Muscle layer of colon (tissue), 2 donors: Measurements from ENCODE around the gene CD40.

Experiments used
- H3K27ac ChIP-seq: one replicate; pipeline ENCODE4 v1.7.0; 2013; ENCODE audit warnings: low read depth, mild to moderate bottlenecking, low read length, moderate library complexity
- H3K27me3 ChIP-seq, 2 donors: one replicate each; pipeline ENCODE4 v1.7.0; 2013; ENCODE audit warnings: low read length in 2 of 2, mild to moderate bottlenecking in 2 of 2; ENCODE audit not compliant: insufficient read depth in 2 of 2, control insufficient read depth in 1 of 2
- H3K36me3 ChIP-seq: one replicate; pipeline ENCODE4 v1.7.0; 2013; ENCODE audit warnings: mild to moderate bottlenecking, low read length; ENCODE audit not compliant: insufficient read depth
- H3K4me1 ChIP-seq: one replicate; pipeline ENCODE4 v1.7.0; 2013; ENCODE audit warnings: mild to moderate bottlenecking, low read length; ENCODE audit not compliant: insufficient read depth
- H3K4me3 ChIP-seq, 2 donors: one replicate each; pipeline ENCODE4 v1.7.0; 2013; ENCODE audit warnings: low read length in 2 of 2, low read depth in 1 of 2, mild to moderate bottlenecking in 1 of 2, moderate library complexity in 1 of 2
- H3K9ac ChIP-seq: one replicate; pipeline ENCODE4 v1.7.0; 2013; ENCODE audit warnings: low read length
- H3K9me3 ChIP-seq: one replicate; pipeline ENCODE4 v1.7.0; 2013; ENCODE audit warnings: mild to moderate bottlenecking, low read length
- donor health status: abdominal sarcoma.
- donor health status: Adenocarcinoma of cecum.

The CD40 gene

GRCh38 chr20:46117704-46118467 lies at the start of gene CD40:
TSS of gene CD40 (plus strand) at chr20:46118314. CDS start at chr20:46118344, 30 bp downstream.
- H3K9me3 ChIP-seq, result no peaks in the 10 kb centered on the region
- peak within 1 kb of the TSS; percentile 72 for H3K27ac ChIP-seq
- H3K36me3 ChIP-seq, result no peaks in the 10 kb centered on the region
- peak within 1 kb of the TSS; percentile 52 to 78 for H3K4me3 ChIP-seq
- no peaks in the 10 kb centered on the region for H3K27me3 ChIP-seq
- peak within 1 kb of the TSS; percentile 53 for H3K9ac ChIP-seq
- peaks cover 20% of the 10 kb centered on the region for H3K4me1 ChIP-seq

GRCh38 chr20:46070215-46070900 lies 47.8 kb upstream of the CD40 start:
- Histone ChIP-seq H3K36me3 (peaks cover 64% of the 10 kb centered on the region), H3K4me1 (no peaks in the 10 kb centered on the region), H3K27me3 (no peaks in the 10 kb centered on the region), H3K9ac (no peak overlapping the region), H3K9me3 (no peaks in the 10 kb centered on the region), H3K27ac (no peak overlapping the region), H3K4me3 (no peak overlapping the region)

- H3K4me3 ChIP-seq, result no peak overlapping the region
- H3K27ac ChIP-seq, result no peak overlapping the region
- H3K9ac ChIP-seq, result no peak overlapping the region
- no peaks in the 10 kb centered on the region for H3K9me3 ChIP-seq
- peaks cover 57% of the 10 kb centered on the region for H3K36me3 ChIP-seq
- no peaks in the 10 kb centered on the region for H3K4me1 ChIP-seq
- H3K27me3 ChIP-seq, result no peaks in the 10 kb centered on the region
Measured at GRCh38 chr20:46071573-46071972, 46.5 kb upstream of the CD40 start.

- Histone ChIP-seq H3K4me1 (no peaks in the 10 kb centered on the region), H3K27ac (no peak overlapping the region), H3K4me3 (no peak overlapping the region), H3K36me3 (peaks cover 55% of the 10 kb centered on the region), H3K9me3 (no peaks in the 10 kb centered on the region), H3K9ac (no peak overlapping the region), H3K27me3 (no peaks in the 10 kb centered on the region)
Measured at GRCh38 chr20:46073024-46073423, 45.1 kb upstream of the CD40 start.

- Histone ChIP-seq H3K9me3 (no peaks in the 10 kb centered on the region), H3K36me3 (peaks cover 55% of the 10 kb centered on the region), H3K4me1 (no peaks in the 10 kb centered on the region), H3K27me3 (no peaks in the 10 kb centered on the region), H3K9ac (no peak overlapping the region), H3K4me3 (no peak overlapping the region), H3K27ac (no peak overlapping the region)
Measured at GRCh38 chr20:46073443-46073842, 44.7 kb upstream of the CD40 start.

- H3K27ac ChIP-seq, result no peak overlapping the region
- H3K27me3 ChIP-seq, result no peaks in the 10 kb centered on the region
- no peaks in the 10 kb centered on the region for H3K4me1 ChIP-seq
- H3K4me3 ChIP-seq, result no peak overlapping the region
- H3K36me3 ChIP-seq, result peaks cover 59% of the 10 kb centered on the region
- no peaks in the 10 kb centered on the region for H3K9me3 ChIP-seq
- H3K9ac ChIP-seq, result no peak overlapping the region
Measured at GRCh38 chr20:46074006-46074405, 44.1 kb upstream of the CD40 start.

- H3K4me3 ChIP-seq, result no peak overlapping the region
- peaks cover 6% of the 10 kb centered on the region for H3K4me1 ChIP-seq
- no peak overlapping the region for H3K9ac ChIP-seq
- H3K27ac ChIP-seq, result no peak overlapping the region
- H3K9me3 ChIP-seq, result no peaks in the 10 kb centered on the region
- H3K36me3 ChIP-seq, result peaks cover 46% of the 10 kb centered on the region
- no peaks in the 10 kb centered on the region for H3K27me3 ChIP-seq
Measured at GRCh38 chr20:46076806-46077205, 41.3 kb upstream of the CD40 start.

GRCh38 chr20:46077642-46078305 lies 40.3 kb upstream of the CD40 start:
- Histone ChIP-seq H3K27ac (no peak overlapping the region), H3K4me3 (no peak overlapping the region), H3K36me3 (peaks cover 46% of the 10 kb centered on the region), H3K9me3 (no peaks in the 10 kb centered on the region), H3K9ac (no peak overlapping the region), H3K4me1 (peaks cover 12% of the 10 kb centered on the region), H3K27me3 (no peaks in the 10 kb centered on the region)

GRCh38 chr20:46078954-46079353 lies 39.2 kb upstream of the CD40 start:
- Histone ChIP-seq H3K9me3 (no peaks in the 10 kb centered on the region), H3K4me3 (no peak overlapping the region), H3K9ac (no peak overlapping the region), H3K4me1 (peaks cover 21% of the 10 kb centered on the region), H3K27ac (no peak overlapping the region), H3K27me3 (no peaks in the 10 kb centered on the region), H3K36me3 (peaks cover 41% of the 10 kb centered on the region)

GRCh38 chr20:46081074-46081473 lies 37.0 kb upstream of the CD40 start:
- Histone ChIP-seq H3K27ac (no peak overlapping the region), H3K9me3 (no peaks in the 10 kb centered on the region), H3K4me1 (peaks cover 43% of the 10 kb centered on the region)

GRCh38 chr20:46083101-46083500 lies 35.0 kb upstream of the CD40 start:
- H3K9me3 ChIP-seq, result no peaks in the 10 kb centered on the region
- peaks cover 15% of the 10 kb centered on the region for H3K36me3 ChIP-seq
- H3K9ac ChIP-seq, result no peak overlapping the region
- no peak overlapping the region for H3K27ac ChIP-seq
- no peaks in the 10 kb centered on the region for H3K27me3 ChIP-seq
- H3K4me1 ChIP-seq, result peaks cover 62% of the 10 kb centered on the region
- H3K4me3 ChIP-seq, result no peak overlapping the region

More at GRCh38 chr20:46081074-46081473, 37.0 kb upstream of the CD40 start:
- H3K36me3 ChIP-seq, result peaks cover 22% of the 10 kb centered on the region
- H3K9ac ChIP-seq, result no peak overlapping the region
- H3K27me3 ChIP-seq, result no peaks in the 10 kb centered on the region
- no peak overlapping the region for H3K4me3 ChIP-seq
